H1 (cell line): ENCODE results near the gene CCBE1. TPM values are rescaled to one million over a fixed set of nuclear protein-coding genes. Genes with fewer than 3 reads are reported as not detected.
A peak's percentile ranks its signal among the peaks of the same experiment; 100 is the strongest.

Source experiments
- CTCF ChIA-PET: fragments of 300-600 bp; sonication (Branson Sonifier 250); formaldehyde crosslinking; loops from one replicate; lab custom pipeline; 2021; ENCODE audit not compliant: partially characterized antibody; lab: Charles Lee
- POLR2A ChIA-PET: fragments of 300-600 bp; sonication (Branson Sonifier 250); formaldehyde crosslinking; loops from one replicate; lab custom pipeline; 2021; ENCODE audit warnings: inconsistent platforms; ENCODE audit not compliant: partially characterized antibody; lab: Charles Lee
- DNase-seq, 2 experiments: peaks; one replicate each; pipeline versions ENCODE4 v3.0.0 to v3.0.0-alpha.2; 2010 to 2022; ENCODE audit warnings: low spot score in 2 of 2, low read depth in 1 of 2, mixed read lengths in 1 of 2
- FAIRE-seq: peaks from 2 replicates; lab custom pipeline; 2011; peaks lifted over from hg19 to GRCh38; lab: Jason Lieb, UNC
- H2AFZ ChIP-seq: 2 replicates; pipeline ENCODE4 v1.8.1; 2012; ENCODE audit warnings: low read length, inconsistent platforms
- H2AK5ac ChIP-seq: 2 replicates; pipeline ENCODE4 v1.6.1; 2013; ENCODE audit warnings: low read depth, low read length
- H2BK120ac ChIP-seq: replicated peaks from 2 replicates; pipeline ENCODE3; 2013; ENCODE audit warnings: low read depth, low read length, inconsistent platforms
- H2BK12ac ChIP-seq: 2 replicates; pipeline ENCODE4 v1.6.1; 2013; ENCODE audit warnings: low read depth, low read length
- H2BK15ac ChIP-seq: 2 replicates; pipeline ENCODE4 v1.6.1; 2013; ENCODE audit warnings: low read length
- H2BK20ac ChIP-seq: 2 replicates; pipeline ENCODE4 v1.6.1; 2013; ENCODE audit warnings: low read length
- H2BK5ac ChIP-seq: 2 replicates; pipeline ENCODE4 v1.6.1; 2013; ENCODE audit warnings: low read depth, low read length
- H3K14ac ChIP-seq: 2 replicates; pipeline ENCODE4 v1.6.1; 2013; ENCODE audit warnings: inconsistent platforms; ENCODE audit not compliant: insufficient read length
- H3K18ac ChIP-seq: 2 replicates; pipeline ENCODE4 v1.6.1; 2013; ENCODE audit warnings: low read length; ENCODE audit errors: extremely low read depth
- H3K23ac ChIP-seq: 2 replicates; pipeline ENCODE4 v1.6.1; 2013; ENCODE audit warnings: inconsistent platforms; ENCODE audit not compliant: insufficient read length
- H3K23me2 ChIP-seq: 2 replicates; pipeline ENCODE4 v1.6.1; 2013; ENCODE audit warnings: low read depth, low read length
- H3K27ac ChIP-seq: 2 replicates; pipeline ENCODE4 v1.6.1; 2011; ENCODE audit warnings: low read depth, low read length, inconsistent platforms
- H3K27me3 ChIP-seq, 4 experiments: replicated peaks in 1 of 4; 1 replicate in 1 of 4; 2 replicates in 3 of 4; pipeline versions ENCODE4 v1.6.1 to v1.8.1; 2011 to 2013; ENCODE audit warnings: low read length in 3 of 4, mild to moderate bottlenecking in 3 of 4, inconsistent platforms in 2 of 4, mixed read lengths in 2 of 4, moderate library complexity in 1 of 4; ENCODE audit not compliant: control insufficient read depth in 3 of 4, insufficient read depth in 3 of 4; ENCODE audit errors: extremely low read depth in 1 of 4
- H3K36me3 ChIP-seq, 4 experiments: 2 replicates each; pipeline versions ENCODE4 v1.6.1 to v1.8.1; 2011 to 2013; ENCODE audit warnings: mild to moderate bottlenecking in 4 of 4, low read length in 3 of 4, moderate library complexity in 2 of 4, control low read depth in 1 of 4, inconsistent platforms in 1 of 4; ENCODE audit not compliant: insufficient read depth in 4 of 4, control insufficient read depth in 2 of 4
- H3K4ac ChIP-seq: replicated peaks from 2 replicates; pipeline ENCODE3; 2013; ENCODE audit warnings: low read length, low read depth, mixed read lengths, inconsistent platforms; ENCODE audit not compliant: insufficient read length
- H3K4me1 ChIP-seq, 4 experiments: replicated peaks in 1 of 4; 1 replicate in 1 of 4; 2 replicates in 3 of 4; pipeline versions ENCODE4 v1.6.1 to v1.8.1; 2011 to 2013; ENCODE audit warnings: low read length in 3 of 4, inconsistent platforms in 2 of 4, mixed read lengths in 1 of 4; ENCODE audit not compliant: insufficient read depth in 4 of 4, control insufficient read depth in 3 of 4
- H3K4me2 ChIP-seq, 2 experiments: 2 replicates each; pipeline versions ENCODE4 v1.6.1 to v1.8.1; 2011 to 2013; ENCODE audit warnings: low read depth in 2 of 2, low read length in 2 of 2, control low read depth in 1 of 2, inconsistent platforms in 1 of 2, mild to moderate bottlenecking in 1 of 2; ENCODE audit not compliant: insufficient read depth in 1 of 2
- H3K4me3 ChIP-seq, 4 experiments: fragments of 200-600, 300-600 bp in 1 of 4; sonication (generic), shearing (Covaris generic), sonication (Bioruptor Twin) in 1 of 4; 2 replicates each; pipeline versions ENCODE4 v1.5.1 to v1.8.1; 2011 to 2016; ENCODE audit warnings: low read length in 4 of 4, low read depth in 3 of 4, control low read depth in 2 of 4, inconsistent platforms in 2 of 4, mild to moderate bottlenecking in 2 of 4, mixed read lengths in 1 of 4, moderate library complexity in 1 of 4; ENCODE audit not compliant: insufficient read depth in 2 of 4; ENCODE audit errors: extremely low read depth in 1 of 4
- H3K56ac ChIP-seq: replicated peaks from 2 replicates; pipeline ENCODE3; 2013; ENCODE audit warnings: low read depth, mild to moderate bottlenecking, mixed read lengths, low read length, inconsistent platforms; ENCODE audit not compliant: insufficient read length
- H3K79me1 ChIP-seq: 2 replicates; pipeline ENCODE4 v1.6.1; 2013; ENCODE audit warnings: low read depth, low read length, control low read depth
- H3K79me2 ChIP-seq, 2 experiments: 2 replicates each; pipeline versions ENCODE4 v1.6.1 to v1.8.1; 2012 to 2013; ENCODE audit warnings: low read length in 2 of 2, mild to moderate bottlenecking in 2 of 2, inconsistent platforms in 1 of 2; ENCODE audit not compliant: insufficient read depth in 2 of 2, control insufficient read depth in 1 of 2
- H3K9ac ChIP-seq, 4 experiments: replicated peaks in 1 of 4; 1 replicate in 1 of 4; 2 replicates in 3 of 4; pipeline versions ENCODE4 v1.6.1 to v1.8.1; 2011 to 2013; ENCODE audit warnings: low read depth in 3 of 4, low read length in 3 of 4, control low read depth in 2 of 4, mild to moderate bottlenecking in 2 of 4, moderate library complexity in 2 of 4, inconsistent platforms in 1 of 4; ENCODE audit errors: extremely low read depth in 1 of 4
- H3K9me3 ChIP-seq, 2 experiments: 2 replicates each; pipeline versions ENCODE4 v1.6.1 to v1.8.1; 2012 to 2013; ENCODE audit warnings: mild to moderate bottlenecking in 2 of 2, moderate library complexity in 2 of 2, control low read depth in 1 of 2, inconsistent platforms in 1 of 2, low read depth in 1 of 2, low read length in 1 of 2, mixed read lengths in 1 of 2; ENCODE audit not compliant: insufficient read depth in 2 of 2
- H4K20me1 ChIP-seq, 2 experiments: replicated peaks in 1 of 2; 2 replicates each; pipeline versions ENCODE3 to v1.8.1; 2011 to 2013; ENCODE audit warnings: inconsistent platforms in 2 of 2, low read length in 2 of 2, mild to moderate bottlenecking in 1 of 2; ENCODE audit not compliant: insufficient read depth in 2 of 2, control insufficient read depth in 1 of 2
- H4K5ac ChIP-seq: 2 replicates; pipeline ENCODE4 v1.6.1; 2013; ENCODE audit warnings: low read length, low read depth, mixed read lengths, inconsistent platforms; ENCODE audit not compliant: insufficient read length
- H4K8ac ChIP-seq: 2 replicates; pipeline ENCODE4 v1.8.0; 2013; ENCODE audit warnings: mild to moderate bottlenecking, moderate library complexity, low read length, inconsistent platforms; ENCODE audit not compliant: insufficient read depth; ENCODE audit errors: extremely low read depth
- H4K91ac ChIP-seq: replicated peaks from 2 replicates; pipeline ENCODE3; 2013; ENCODE audit warnings: low read length, mixed read lengths, inconsistent platforms; ENCODE audit not compliant: insufficient read length
- ASH2L ChIP-seq: fragments of 200-600, 300-600 bp; sonication (generic); IDR thresholded peaks from one replicate; pipeline ENCODE4 v1.7.1; 2017; ENCODE audit warnings: low read length
- BRCA1 ChIP-seq: IDR thresholded peaks from 2 replicates; pipeline ENCODE4 v1.6.1; 2012; ENCODE audit warnings: low read depth, low read length, improper control_type of control experiment
- CEBPB ChIP-seq: IDR thresholded peaks from 2 replicates; pipeline ENCODE4 v1.6.1; 2012; ENCODE audit warnings: low read depth, low read length
- CTBP2 ChIP-seq: IDR thresholded peaks from 2 replicates; pipeline ENCODE4 v1.7.0; 2011; ENCODE audit warnings: borderline replicate concordance, mild to moderate bottlenecking, moderate library complexity, mixed read lengths, low read length; ENCODE audit not compliant: insufficient read depth, insufficient read length
- EGR1 ChIP-seq: IDR thresholded peaks from 2 replicates; pipeline ENCODE4 v1.6.1; 2011; ENCODE audit warnings: low read depth, low read length, borderline replicate concordance
- GTF2F1 ChIP-seq: IDR thresholded peaks from 2 replicates; pipeline ENCODE4 v1.6.1; 2012; ENCODE audit warnings: low read depth, low read length, improper control_type of control experiment, borderline replicate concordance
- KDM4A ChIP-seq: IDR thresholded peaks from one replicate; pipeline ENCODE4 v1.7.1; 2012; ENCODE audit warnings: low read depth, mild to moderate bottlenecking, moderate library complexity, low read length, inconsistent platforms; ENCODE audit not compliant: severe bottlenecking
- PHF8 ChIP-seq: fragments of 200-600 bp; sonication (generic); conservative IDR thresholded peaks from 2 replicates; pipeline ENCODE4 v1.7.1; 2012; ENCODE audit warnings: low read depth, mild to moderate bottlenecking, inconsistent platforms, low read length, moderate library complexity
- POLR2AphosphoS5 ChIP-seq: IDR thresholded peaks from 2 replicates; pipeline ENCODE4 v1.6.1; 2011; ENCODE audit warnings: low read depth, low read length
- RAD21 ChIP-seq, 2 experiments: IDR thresholded peaks in 1 of 2; conservative IDR thresholded peaks in 1 of 2; 2 replicates each; pipeline ENCODE4 v1.6.1; 2011; ENCODE audit warnings: low read depth in 2 of 2, low read length in 2 of 2, improper control_type of control experiment in 1 of 2, inconsistent platforms in 1 of 2, mild to moderate bottlenecking in 1 of 2, moderate library complexity in 1 of 2
- RBBP5 ChIP-seq: IDR thresholded peaks from 2 replicates; pipeline ENCODE4 v1.7.1; 2012; ENCODE audit warnings: low read depth, mild to moderate bottlenecking, inconsistent platforms, low read length, moderate library complexity, borderline replicate concordance
- RFX5 ChIP-seq: IDR thresholded peaks from 2 replicates; pipeline ENCODE4 v1.6.1; 2011; ENCODE audit warnings: low read depth, low read length, improper control_type of control experiment, borderline replicate concordance
- SIN3A ChIP-seq, 2 experiments: IDR thresholded peaks in 1 of 2; conservative IDR thresholded peaks in 1 of 2; 2 replicates each; pipeline ENCODE4 v1.6.1; 2011 to 2012; ENCODE audit warnings: low read length in 2 of 2, improper control_type of control experiment in 1 of 2, low read depth in 1 of 2, mild to moderate bottlenecking in 1 of 2
- SP1 ChIP-seq: IDR thresholded peaks from 2 replicates; pipeline ENCODE4 v1.6.1; 2011; ENCODE audit warnings: low read depth, low read length
- ZNF274 ChIP-seq: IDR thresholded peaks from 2 replicates; pipeline ENCODE4 v1.7.0; 2012; ENCODE audit warnings: low read length, borderline replicate concordance; ENCODE audit errors: extremely low read depth
- polyA plus RNA-seq, 7 experiments: library from polyadenylated mRNA; depleted of rRNA in 3 of 7; stranded (reverse) in 5 of 7; unstranded in 2 of 7; fragments of >200 nt in 5 of 7; fragments of 200-250 nt in 2 of 7; gene quantifications; 1 replicate in 5 of 7; 2 replicates in 1 of 7; 4 replicates in 1 of 7; pipeline versions ENCODE4 v1.2.1 to v1.2.3, GENCODE V29; 2011 to 2013; ENCODE audit warnings: missing spikeins in 2 of 7, mixed read lengths in 2 of 7
- total RNA-seq: library from RNA; stranded (reverse); fragmentation: NEBNext Ultra II Directional; extraction: Animal tissue kit (Norgen Biotek cat#: 25700); gene quantifications from 2 replicates; pipeline ENCODE4 v1.2.1, GENCODE V29; 2021

Gene CCBE1
- total and polyA plus RNA-seq, 2 of the 8 experiments (the other 6 are each of a cell fraction or from before 2014, with no cell fraction given) = 2.1 to 2.6 TPM

GRCh38 chr18:59621027-59621426, 76.2 kb downstream of the CCBE1 start:
- no peaks in the 10 kb centered on the region for H4K20me1 ChIP-seq
- no peak for FAIRE-seq
- no peak overlapping the region for H3K18ac ChIP-seq
- no peak for TF ChIP-seq POLR2AphosphoS5
- TF ChIP-seq GTF2F1 = no peak
- TF ChIP-seq PHF8 = no peak
- no peak for TF ChIP-seq RBBP5
- no peak for TF ChIP-seq RFX5
- no peak for TF ChIP-seq CEBPB
- TF ChIP-seq ASH2L = no peak
- no peak for TF ChIP-seq SP1
- TF ChIP-seq ZNF274 = no peak
- TF ChIP-seq SIN3A (conservative IDR thresholded peaks at IDR 0.05 in 1 of 2, IDR thresholded peaks at IDR 0.05 in 1 of 2; ENCODE audit: low read depth in 1 of 2, low read length in 2 of 2) = no peak
- no peak for TF ChIP-seq BRCA1
- no peak for TF ChIP-seq CTBP2
- no peak for TF ChIP-seq EGR1
- no peak for TF ChIP-seq RAD21 (IDR thresholded peaks at IDR 0.05 in 1 of 2, conservative IDR thresholded peaks at IDR 0.05 in 1 of 2; ENCODE audit: low read depth in 2 of 2, low read length in 2 of 2)
- no peak for TF ChIP-seq KDM4A

More at GRCh38 chr18:59621027-59621426, 76.2 kb downstream of the CCBE1 start:
- Histone ChIP-seq H2BK120ac (no peak overlapping the region), H3K14ac (no peak overlapping the region), H3K4me3 (no peak overlapping the region), H2BK20ac (no peak overlapping the region), H4K91ac (no peak overlapping the region), H3K79me1 (no peaks in the 10 kb centered on the region), H3K56ac (no peak overlapping the region), H3K23ac (no peak overlapping the region), H2BK5ac (no peak overlapping the region), H4K5ac (no peak overlapping the region), H3K4me1 (no peaks in the 10 kb centered on the region), H3K9me3 (no peaks in the 10 kb centered on the region; a peak in 1 of 4 replicates), H3K27ac (no peak overlapping the region), H3K27me3 (no peaks in the 10 kb centered on the region), H3K79me2 (no peaks in the 10 kb centered on the region), H3K36me3 (no peaks in the 10 kb centered on the region), H3K4me2 (no peak overlapping the region), H2AK5ac (no peak overlapping the region), H2AFZ (no peak overlapping the region), H3K23me2 (no peaks in the 10 kb centered on the region), H3K4ac (no peak overlapping the region), H2BK15ac (no peak overlapping the region), H4K8ac (no peak overlapping the region), H2BK12ac (no peak overlapping the region), H3K9ac (no peak overlapping the region)
- DNase-seq = peak in 1 of 2 experiments; percentile 24
- ChIA-PET POLR2A (no interaction called here), CTCF (interaction anchor here (0.5 to 3.2 kb wide), 3 partner anchors 10 to 259 kb away, joined by 3 to 16 read pairs (median 3); no protein-coding TSS in a partner anchor)
